Measurements from ENCODE around the gene SART3. TPM values are rescaled to one million over a fixed set of nuclear protein-coding genes. Genes with fewer than 3 reads are reported as not detected.

The SART3 gene
- total and polyA plus RNA-seq, 7 experiments from 2014 or later = 34.3 to 99.3 (median 85.2) TPM

- Histone ChIP-seq H3K36me3 (ENCODE audit: control insufficient read depth in 2 of 3, insufficient read depth in 3 of 3, low read length in 3 of 3) (no peaks in the 10 kb centered on the region), H3K4me1 (ENCODE audit: control insufficient read depth in 2 of 2, insufficient read depth in 2 of 2, low read length in 2 of 2) (no peaks in the 10 kb centered on the region), H3K9me3 (ENCODE audit: control insufficient read depth in 2 of 3, low read length in 3 of 3) (no peaks in the 10 kb centered on the region), H3K4me3 (ENCODE audit: low read length) (no peak overlapping the region), H3K27ac (ENCODE audit: low read depth, low read length) (no peak overlapping the region), H3K27me3 (ENCODE audit: control insufficient read depth in 2 of 2, insufficient read depth in 2 of 2, low read length in 2 of 2) (no peaks in the 10 kb centered on the region)
- H3K9me3 Mint-ChIP-seq = peaks cover 0 to 8% (median 0%) of the 10 kb centered on the region in 11 donors
- intact Hi-C loops (cut with micrococcal nuclease) = no loop called here
- H3K36me3 Mint-ChIP-seq = no peaks in the 10 kb centered on the region
- H3K4me1 Mint-ChIP-seq = peaks cover 0 to 3% (median 0%) of the 10 kb centered on the region in 7 donors
- no peak overlapping the region for H3K27ac Mint-ChIP-seq
- ChIA-PET CTCF (no interaction called here), POLR2A (no interaction called here)
- ATAC-seq (no peak), DNase-seq (no peak)
- H3K4me3 Mint-ChIP-seq = no peak overlapping the region
- H3K27me3 Mint-ChIP-seq = peaks cover 0 to 7% (median 0%) of the 10 kb centered on the region in 5 donors
These were observed 41.3 kb upstream of the SART3 start for GRCh38 chr12:108602209-108602705.

GRCh38 chr12:108600702-108601007, 39.7 kb upstream of the SART3 start:
- Mint-ChIP-seq H3K27me3 (peaks cover 0 to 7% (median 0%) of the 10 kb centered on the region in 5 donors), H3K36me3 (no peaks in the 10 kb centered on the region), H3K27ac (peak overlapping the region in 1 of 9 donors; percentile 84), H3K4me1 (peaks cover 0 to 3% (median 0%) of the 10 kb centered on the region in 7 donors), H3K9me3 (peaks cover 0 to 2% (median 0%) of the 10 kb centered on the region in 11 donors), H3K4me3 (no peak overlapping the region)
- H3K27me3 ChIP-seq (ENCODE audit: control insufficient read depth in 2 of 2, insufficient read depth in 2 of 2, low read length in 2 of 2) = no peaks in the 10 kb centered on the region
- intact Hi-C loops (cut with micrococcal nuclease) = no loop called here
- no peak overlapping the region for H3K27ac ChIP-seq (ENCODE audit: low read depth, low read length)
- H3K36me3 ChIP-seq (ENCODE audit: control insufficient read depth in 2 of 3, insufficient read depth in 3 of 3, low read length in 3 of 3) = no peaks in the 10 kb centered on the region
- DNase-seq (no peak), ATAC-seq (no peak)
- no peaks in the 10 kb centered on the region for H3K4me1 ChIP-seq (ENCODE audit: control insufficient read depth in 2 of 2, insufficient read depth in 2 of 2, low read length in 2 of 2)
- ChIA-PET POLR2A (interaction anchor here (0.9 kb wide), 1 partner anchor 15 kb away, joined by 3 read pairs; no protein-coding TSS in a partner anchor), CTCF (interaction anchor here (1.2 kb wide), 1 partner anchor 31 kb away, joined by 4 read pairs; no protein-coding TSS in a partner anchor)
- H3K9me3 ChIP-seq (ENCODE audit: control insufficient read depth in 2 of 3, low read length in 3 of 3) = no peaks in the 10 kb centered on the region
- H3K4me3 ChIP-seq (ENCODE audit: low read length) = no peak overlapping the region

- H3K36me3 ChIP-seq (ENCODE audit: control insufficient read depth in 2 of 3, insufficient read depth in 3 of 3, low read length in 3 of 3) = no peaks in the 10 kb centered on the region
- H3K9me3 ChIP-seq (ENCODE audit: control insufficient read depth in 2 of 3, low read length in 3 of 3) = no peaks in the 10 kb centered on the region
- H3K27ac Mint-ChIP-seq = no peak overlapping the region
- ChIA-PET CTCF (interaction anchor here (1.2 kb wide), 1 partner anchor 30 kb away, joined by 4 read pairs; no protein-coding TSS in a partner anchor), POLR2A (interaction anchor here (0.5 to 0.9 kb wide), 2 partner anchors 14 to 16 kb away, joined by 3 read pairs; no protein-coding TSS in a partner anchor)
- H3K27me3 Mint-ChIP-seq = peaks cover 0 to 7% (median 0%) of the 10 kb centered on the region in 5 donors
- no peak overlapping the region for H3K4me3 ChIP-seq (ENCODE audit: low read length)
- no peak for ATAC-seq
- H3K4me3 Mint-ChIP-seq = no peak overlapping the region
- DNase-seq = no peak
- no peaks in the 10 kb centered on the region for H3K36me3 Mint-ChIP-seq
- no peaks in the 10 kb centered on the region for H3K4me1 ChIP-seq (ENCODE audit: control insufficient read depth in 2 of 2, insufficient read depth in 2 of 2, low read length in 2 of 2)
- H3K9me3 Mint-ChIP-seq = no peaks in the 10 kb centered on the region
- intact Hi-C loops (cut with micrococcal nuclease) = no loop called here
- H3K4me1 Mint-ChIP-seq = peaks cover 0 to 3% (median 0%) of the 10 kb centered on the region in 7 donors
- H3K27me3 ChIP-seq (ENCODE audit: control insufficient read depth in 2 of 2, insufficient read depth in 2 of 2, low read length in 2 of 2) = no peaks in the 10 kb centered on the region
- H3K27ac ChIP-seq (ENCODE audit: low read depth, low read length) = no peak overlapping the region
These were observed 39.2 kb upstream of the SART3 start for GRCh38 chr12:108599948-108600701.

- Mint-ChIP-seq H3K9me3 (no peaks in the 10 kb centered on the region), H3K36me3 (no peaks in the 10 kb centered on the region), H3K4me1 (peaks cover 0 to 3% (median 0%) of the 10 kb centered on the region in 7 donors), H3K27ac (no peak overlapping the region), H3K4me3 (no peak overlapping the region), H3K27me3 (peaks cover 0 to 2% (median 0%) of the 10 kb centered on the region in 5 donors)
- DNase-seq (no peak), ATAC-seq (no peak)
- intact Hi-C loops (cut with micrococcal nuclease) = no loop called here
- Histone ChIP-seq H3K36me3 (ENCODE audit: control insufficient read depth in 2 of 3, insufficient read depth in 3 of 3, low read length in 3 of 3) (no peaks in the 10 kb centered on the region), H3K9me3 (ENCODE audit: control insufficient read depth in 2 of 3, low read length in 3 of 3) (no peaks in the 10 kb centered on the region), H3K4me1 (ENCODE audit: control insufficient read depth in 2 of 2, insufficient read depth in 2 of 2, low read length in 2 of 2) (no peaks in the 10 kb centered on the region), H3K27ac (ENCODE audit: low read depth, low read length) (no peak overlapping the region), H3K4me3 (ENCODE audit: low read length) (no peak overlapping the region), H3K27me3 (ENCODE audit: control insufficient read depth in 2 of 2, insufficient read depth in 2 of 2, low read length in 2 of 2) (no peaks in the 10 kb centered on the region)
- ChIA-PET POLR2A (interaction anchor here (0.5 kb wide), 1 partner anchor 13 kb away, joined by 3 read pairs; no protein-coding TSS in a partner anchor), CTCF (no interaction called here)
These were observed 38.6 kb upstream of the SART3 start for GRCh38 chr12:108599541-108599940.

GRCh38 chr12:108598553-108599250, 37.7 kb upstream of the SART3 start:
- Mint-ChIP-seq H3K4me1 (peaks cover 0 to 3% (median 0%) of the 10 kb centered on the region in 7 donors), H3K27me3 (no peaks in the 10 kb centered on the region), H3K9me3 (no peaks in the 10 kb centered on the region), H3K4me3 (no peak overlapping the region), H3K36me3 (no peaks in the 10 kb centered on the region), H3K27ac (peak overlapping the region in 2 of 9 donors; percentile 29 to 50)
- H3K4me1 ChIP-seq (ENCODE audit: control insufficient read depth in 2 of 2, insufficient read depth in 2 of 2, low read length in 2 of 2) = no peaks in the 10 kb centered on the region
- intact Hi-C loops (cut with micrococcal nuclease) = no loop called here
- ChIA-PET POLR2A (interaction anchor here (0.5 to 0.7 kb wide), 2 partner anchors 19 to 95 kb away, joined by 3 read pairs; no protein-coding TSS in a partner anchor), CTCF (no interaction called here)
- DNase-seq = no peak
- H3K27ac ChIP-seq (ENCODE audit: low read depth, low read length) = no peak overlapping the region
- ATAC-seq = no peak
- H3K36me3 ChIP-seq (ENCODE audit: control insufficient read depth in 2 of 3, insufficient read depth in 3 of 3, low read length in 3 of 3) = no peaks in the 10 kb centered on the region
- H3K4me3 ChIP-seq (ENCODE audit: low read length) = no peak overlapping the region
- no peaks in the 10 kb centered on the region for H3K9me3 ChIP-seq (ENCODE audit: control insufficient read depth in 2 of 3, low read length in 3 of 3)
- no peaks in the 10 kb centered on the region for H3K27me3 ChIP-seq (ENCODE audit: control insufficient read depth in 2 of 2, insufficient read depth in 2 of 2, low read length in 2 of 2)

GRCh38 chr12:108597559-108598471, 36.8 kb upstream of the SART3 start, which contains the start of gene TMEM119:
Gene TMEM119, minus strand, starts transcription at chr12:108598084. Its CDS starts 5,701 bp downstream, at chr12:108592383.
- CTCF ChIA-PET = no interaction called here
- no peak within 1 kb of the TSS for H3K4me3 Mint-ChIP-seq
- intact Hi-C loops (cut with micrococcal nuclease) = no loop called here
- H3K27ac Mint-ChIP-seq = peak within 1 kb of the TSS in 5 of 9 donors; percentile 7 to 59 (median 29)
- DNase-seq (no peak), ATAC-seq (peak; percentile 31)
- Histone ChIP-seq H3K9me3 (ENCODE audit: control insufficient read depth in 2 of 3, low read length in 3 of 3) (no peaks in the 10 kb centered on the region), H3K27ac (ENCODE audit: low read depth, low read length) (no peak within 1 kb of the TSS), H3K27me3 (ENCODE audit: control insufficient read depth in 2 of 2, insufficient read depth in 2 of 2, low read length in 2 of 2) (no peaks in the 10 kb centered on the region), H3K36me3 (ENCODE audit: control insufficient read depth in 2 of 3, insufficient read depth in 3 of 3, low read length in 3 of 3) (no peaks in the 10 kb centered on the region), H3K4me3 (ENCODE audit: low read length) (no peak within 1 kb of the TSS), H3K4me1 (ENCODE audit: control insufficient read depth in 2 of 2, insufficient read depth in 2 of 2, low read length in 2 of 2) (no peaks in the 10 kb centered on the region)
- no peaks in the 10 kb centered on the region for H3K27me3 Mint-ChIP-seq
- H3K4me1 Mint-ChIP-seq = peaks cover 0 to 3% (median 0%) of the 10 kb centered on the region in 7 donors
- POLR2A ChIA-PET = interaction anchor here (0.5 to 0.7 kb wide), 2 partner anchors 20 to 96 kb away, joined by 3 read pairs; no protein-coding TSS in a partner anchor
- no peaks in the 10 kb centered on the region for H3K9me3 Mint-ChIP-seq
- H3K36me3 Mint-ChIP-seq = no peaks in the 10 kb centered on the region
